SU-DHL-6 (cell line): ENCODE results near the gene NOM1.
"Not testable (repeated sequence)": the region's sequence is repeated elsewhere in the genome, so short reads cannot be mapped to it uniquely, and the experiment has no call there.

ENCODE experiments used
- H2AFZ ChIP-seq: fragments of 200-600 bp; sonication (generic); 2 replicates; pipeline ENCODE4 v1.6.1; 2014; ENCODE audit warnings: low read depth, mild to moderate bottlenecking, moderate library complexity, mixed read lengths, antibody characterized with exemption, low read length; ENCODE audit not compliant: severe bottlenecking
- H3F3A ChIP-seq: fragments of 200-600 bp; shearing (Covaris generic); 2 replicates; pipeline ENCODE4 v1.6.0; 2016; ENCODE audit warnings: antibody characterized with exemption, mild to moderate bottlenecking; ENCODE audit not compliant: insufficient read depth
- H3K27ac ChIP-seq: fragments of 200-600 bp; sonication (generic); 2 replicates; pipeline ENCODE4 v1.5.1; 2016; ENCODE audit warnings: low read depth, mild to moderate bottlenecking, low read length, moderate library complexity, mixed read lengths
- H3K27me3 ChIP-seq: fragments of 200-600 bp; sonication (generic), shearing (Covaris generic); 2 replicates; pipeline ENCODE4 v1.6.0; 2014; ENCODE audit warnings: mild to moderate bottlenecking, low read length
- H3K36me3 ChIP-seq: fragments of 200-600 bp; sonication (generic); 2 replicates; pipeline ENCODE4 v1.6.1; 2014; ENCODE audit warnings: mild to moderate bottlenecking, low read length, mixed read lengths
- H3K4me2 ChIP-seq: fragments of 300-600, 200-600 bp; shearing (Covaris generic), sonication (generic); 2 replicates; pipeline ENCODE4 v1.6.0; 2014; ENCODE audit warnings: low read length, low read depth, mild to moderate bottlenecking; ENCODE audit not compliant: poor library complexity, severe bottlenecking
- H3K4me3 ChIP-seq: fragments of 200-600 bp; sonication (generic); 2 replicates; pipeline ENCODE4 v1.5.1; 2014; ENCODE audit warnings: antibody characterized with exemption, low read length, mild to moderate bottlenecking, mixed read lengths; ENCODE audit not compliant: insufficient read depth, poor library complexity, severe bottlenecking
- H3K79me2 ChIP-seq: fragments of 200-600 bp; sonication (generic); 2 replicates; pipeline ENCODE4 v1.6.1; 2014; ENCODE audit warnings: mild to moderate bottlenecking, low read length, moderate library complexity; ENCODE audit not compliant: insufficient read depth
- H3K9ac ChIP-seq: fragments of 200-600 bp; sonication (generic); 2 replicates; pipeline ENCODE4 v1.7.0; 2014; ENCODE audit warnings: mild to moderate bottlenecking, low read length
- H3K9me2 ChIP-seq: fragments of 200-600 bp; sonication (generic); replicated peaks from 2 replicates; pipeline ENCODE4 v1.6.1; 2014; ENCODE audit warnings: low read length; ENCODE audit not compliant: insufficient read depth
- H3K9me3 ChIP-seq: fragments of 200-600 bp; sonication (generic); 2 replicates; pipeline ENCODE4 v1.6.1; 2014; ENCODE audit warnings: low read length, mixed read lengths; ENCODE audit not compliant: insufficient read depth
- H4K20me1 ChIP-seq: fragments of 200-600 bp; sonication (generic); 2 replicates; pipeline ENCODE4 v1.6.1; 2014; ENCODE audit warnings: low read depth, mild to moderate bottlenecking, antibody characterized with exemption, low read length, moderate library complexity, mixed read lengths
- EZH2phosphoT487 ChIP-seq: fragments of 200-600 bp; sonication (generic), shearing (Covaris generic); conservative IDR thresholded peaks from 2 replicates; pipeline ENCODE4 v1.6.1; 2018; ENCODE audit warnings: mild to moderate bottlenecking, antibody characterized with exemption, low read length, moderate library complexity, mixed read lengths
- TF ChIP-seq, protein P1 (sequence below): fragments of 200-600 bp; sonication (generic); IDR thresholded peaks from one replicate; pipeline ENCODE4 v1.5.1; 2017; ENCODE audit warnings: antibody characterized with exemption, mild to moderate bottlenecking, low read length, moderate library complexity; ENCODE audit not compliant: insufficient read depth, poor library complexity, severe bottlenecking

The NOM1 gene

DNA sequence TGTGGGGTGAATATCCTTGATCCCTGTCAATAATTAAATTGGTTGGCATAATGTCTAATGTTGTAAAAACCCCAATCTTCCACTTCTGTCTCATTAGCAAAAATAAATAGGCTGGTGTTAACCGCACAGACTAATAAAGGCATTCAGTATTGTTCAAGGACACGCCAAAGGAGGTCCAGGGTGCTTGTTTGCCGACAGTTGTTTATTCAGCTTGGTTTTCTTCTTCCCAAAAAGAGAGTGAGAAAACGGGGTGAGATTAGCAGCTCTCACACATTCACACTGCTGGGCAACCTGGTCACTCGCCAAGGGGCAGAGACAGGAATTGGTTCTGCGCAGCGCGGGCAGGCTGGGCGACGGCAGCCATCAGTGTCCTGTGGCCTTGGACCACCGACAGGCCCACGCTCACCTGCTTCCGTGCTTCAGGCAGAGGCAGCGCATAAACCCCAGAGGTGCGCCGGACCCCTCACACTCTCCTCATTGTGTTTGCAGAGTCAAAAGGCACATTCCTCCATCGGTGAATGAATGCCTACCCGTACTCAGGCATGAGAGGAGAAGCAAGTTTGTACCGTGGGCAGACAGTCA, 30.3 kb upstream of the NOM1 start:
- no peaks in the 10 kb centered on the region for H3F3A ChIP-seq
- H3K79me2 ChIP-seq = no peaks in the 10 kb centered on the region
- no peaks in the 10 kb centered on the region for H3K36me3 ChIP-seq
- H3K9me2 ChIP-seq = no peaks in the 10 kb centered on the region
- H3K27ac ChIP-seq = no peak overlapping the region
- H3K9me3 ChIP-seq = no peaks in the 10 kb centered on the region
- H3K4me3 ChIP-seq = no peak overlapping the region
- no peak overlapping the region for H3K9ac ChIP-seq
- no peak overlapping the region for H2AFZ ChIP-seq
- no peak overlapping the region for H3K4me2 ChIP-seq
- no peaks in the 10 kb centered on the region for H4K20me1 ChIP-seq
- no peaks in the 10 kb centered on the region for H3K27me3 ChIP-seq
- TF ChIP-seq, protein P1, sequence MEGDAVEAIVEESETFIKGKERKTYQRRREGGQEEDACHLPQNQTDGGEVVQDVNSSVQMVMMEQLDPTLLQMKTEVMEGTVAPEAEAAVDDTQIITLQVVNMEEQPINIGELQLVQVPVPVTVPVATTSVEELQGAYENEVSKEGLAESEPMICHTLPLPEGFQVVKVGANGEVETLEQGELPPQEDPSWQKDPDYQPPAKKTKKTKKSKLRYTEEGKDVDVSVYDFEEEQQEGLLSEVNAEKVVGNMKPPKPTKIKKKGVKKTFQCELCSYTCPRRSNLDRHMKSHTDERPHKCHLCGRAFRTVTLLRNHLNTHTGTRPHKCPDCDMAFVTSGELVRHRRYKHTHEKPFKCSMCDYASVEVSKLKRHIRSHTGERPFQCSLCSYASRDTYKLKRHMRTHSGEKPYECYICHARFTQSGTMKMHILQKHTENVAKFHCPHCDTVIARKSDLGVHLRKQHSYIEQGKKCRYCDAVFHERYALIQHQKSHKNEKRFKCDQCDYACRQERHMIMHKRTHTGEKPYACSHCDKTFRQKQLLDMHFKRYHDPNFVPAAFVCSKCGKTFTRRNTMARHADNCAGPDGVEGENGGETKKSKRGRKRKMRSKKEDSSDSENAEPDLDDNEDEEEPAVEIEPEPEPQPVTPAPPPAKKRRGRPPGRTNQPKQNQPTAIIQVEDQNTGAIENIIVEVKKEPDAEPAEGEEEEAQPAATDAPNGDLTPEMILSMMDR = no peak
- TF ChIP-seq EZH2phosphoT487 = no peak

DNA sequence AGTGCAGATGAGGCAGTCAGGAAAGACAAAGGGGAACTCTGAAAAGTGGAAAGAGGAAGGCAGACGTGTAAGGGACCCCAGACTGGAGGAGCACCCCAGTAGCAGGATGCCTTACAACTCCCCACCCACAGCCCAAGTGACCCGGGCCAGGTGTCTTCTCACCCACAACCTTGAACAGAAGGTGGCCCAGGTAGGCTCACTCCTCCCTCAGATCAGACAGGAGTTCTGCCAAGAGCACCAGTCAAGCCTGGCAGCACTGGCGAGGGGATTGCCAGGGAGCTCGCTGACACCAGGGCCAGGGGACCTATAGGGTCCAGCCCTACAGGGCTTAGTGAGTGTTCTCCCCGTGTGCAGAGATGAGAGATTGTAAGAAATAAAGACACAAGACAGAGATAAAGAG, 29.4 kb upstream of the NOM1 start:
- H3K27me3 ChIP-seq = no peaks in the 10 kb centered on the region
- H4K20me1 ChIP-seq = no peaks in the 10 kb centered on the region

DNA sequence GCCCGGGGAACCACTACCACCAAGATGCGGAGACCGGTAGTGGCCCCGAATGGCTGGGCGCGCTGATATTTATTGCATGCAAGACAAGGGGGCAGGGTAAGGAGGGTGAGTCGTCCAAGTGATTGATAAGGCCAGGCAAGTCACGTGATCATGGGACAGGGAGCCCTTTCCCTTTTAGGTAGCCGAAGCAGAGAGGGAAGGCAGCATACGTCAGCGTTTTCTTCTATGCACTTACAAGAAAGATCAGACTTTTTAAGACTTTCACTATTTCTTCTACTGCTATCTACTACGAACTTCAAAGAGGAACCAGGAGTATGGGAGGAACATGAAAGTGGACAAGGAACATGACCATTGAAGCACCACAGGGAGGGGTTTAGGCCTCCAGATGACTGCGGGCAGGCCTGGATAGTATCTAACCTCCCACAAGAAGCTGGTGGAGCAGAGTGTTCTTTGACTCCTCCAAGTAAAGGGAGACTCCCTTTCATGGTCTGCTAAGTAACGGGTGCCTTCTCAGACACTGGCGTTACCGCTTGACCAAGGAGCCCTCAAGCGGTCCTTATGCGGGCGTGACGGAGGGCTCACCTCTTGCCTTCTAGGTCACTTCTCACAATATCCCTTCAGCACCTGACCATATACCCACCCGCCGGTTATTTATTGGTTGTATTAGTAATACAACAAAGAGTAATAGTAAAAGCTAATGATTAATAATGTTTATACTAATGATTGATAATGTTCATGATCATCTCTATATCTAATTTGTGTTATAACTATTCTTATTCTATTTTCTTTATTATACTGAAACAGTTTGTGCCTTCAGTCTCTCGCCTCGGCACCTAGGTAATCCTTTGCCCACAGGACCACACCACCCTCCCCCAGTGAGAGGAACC, 28.8 kb upstream of the NOM1 start:
- not testable (repeated sequence) for H3K9me2 ChIP-seq, H3K79me2 ChIP-seq, H3K4me2 ChIP-seq, H3K27me3 ChIP-seq, H3K9me3 ChIP-seq, H3K36me3 ChIP-seq, H3K27ac ChIP-seq, H2AFZ ChIP-seq, H3K4me3 ChIP-seq, H4K20me1 ChIP-seq, H3K9ac ChIP-seq, H3F3A ChIP-seq

More for the DNA sequence above, 29.4 kb upstream of the NOM1 start:
- Histone ChIP-seq H3K79me2 (no peaks in the 10 kb centered on the region), H3K9me2 (no peaks in the 10 kb centered on the region), H3K9ac (no peak overlapping the region), H2AFZ (no peak overlapping the region), H3K9me3 (no peaks in the 10 kb centered on the region), H3K36me3 (no peaks in the 10 kb centered on the region), H3K27ac (no peak overlapping the region), H3K4me3 (no peak overlapping the region), H3F3A (no peaks in the 10 kb centered on the region), H3K4me2 (no peak overlapping the region)
- TF ChIP-seq, protein P1 = no peak
- TF ChIP-seq EZH2phosphoT487 = no peak

DNA sequence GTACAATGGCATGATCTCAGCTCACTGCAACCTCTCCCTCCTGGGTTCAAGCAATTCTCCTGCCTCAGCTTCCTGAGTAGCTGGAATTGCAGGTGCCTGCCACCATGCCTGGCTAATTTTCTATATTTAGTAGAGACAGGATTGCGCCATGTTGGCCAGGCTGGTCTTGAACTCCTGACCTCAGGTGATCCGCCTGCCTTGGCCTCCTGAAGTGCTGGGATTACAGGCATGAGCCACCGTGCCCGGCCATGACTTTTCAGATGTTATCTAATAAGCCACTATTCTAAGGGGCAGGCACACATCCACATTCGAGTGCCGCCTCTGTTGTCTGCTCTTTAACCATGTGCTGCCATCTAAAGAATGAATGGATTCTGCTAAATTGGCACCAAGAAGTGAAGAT, 27.2 kb upstream of the NOM1 start:
- not testable (repeated sequence) for H3K4me2 ChIP-seq, H3K27ac ChIP-seq, H3K9me2 ChIP-seq, H3K36me3 ChIP-seq, H3K9me3 ChIP-seq, H4K20me1 ChIP-seq, H3F3A ChIP-seq, H3K9ac ChIP-seq, H3K79me2 ChIP-seq, H3K4me3 ChIP-seq, H3K27me3 ChIP-seq, H2AFZ ChIP-seq

DNA sequence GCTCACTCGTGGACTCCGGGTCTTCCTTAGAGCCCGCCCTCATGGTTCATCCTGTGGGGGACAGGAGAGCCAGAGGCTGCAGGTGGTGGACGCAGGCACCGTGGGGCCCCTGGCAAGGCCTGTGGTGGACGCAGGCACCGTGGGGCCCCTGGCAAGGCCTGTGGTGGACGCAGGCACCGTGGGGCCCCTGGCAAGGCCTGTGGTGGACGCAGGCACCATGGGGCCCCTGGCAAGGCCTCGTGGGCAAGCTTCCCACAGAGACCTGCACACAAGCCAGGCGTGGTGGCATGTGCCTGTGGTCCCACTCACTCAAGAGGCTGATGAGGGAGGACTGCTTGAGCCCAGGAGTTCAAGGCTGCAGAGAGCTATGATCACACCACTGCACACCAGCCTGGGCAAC, 23.7 kb upstream of the NOM1 start:
- H3F3A ChIP-seq, H3K79me2 ChIP-seq, H3K4me3 ChIP-seq, H3K9me3 ChIP-seq, H3K27ac ChIP-seq, H3K27me3 ChIP-seq, H2AFZ ChIP-seq, H3K9ac ChIP-seq, H3K36me3 ChIP-seq, H4K20me1 ChIP-seq, H3K4me2 ChIP-seq, H3K9me2 ChIP-seq: not testable (repeated sequence)
